ENCODE measurements around the gene KCNJ1.

Gene KCNJ1

GRCh38 chr11:128824191-128825049 lies 42.7 kb downstream of the KCNJ1 start:
- no peak for DNase-seq (ENCODE audit: low spot score)
- no peak for TF ChIP-seq CTCF (conservative IDR thresholded peaks at IDR 0.05; ENCODE audit: low read depth)
- ChIA-PET CTCF (no interaction called here), POLR2A (ENCODE audit: low non-redundant PET) (no interaction called here)
- no peak overlapping the region for H3K27ac ChIP-seq

GRCh38 chr11:128823753-128824152 lies 43.3 kb downstream of the KCNJ1 start:
- POLR2A ChIA-PET (ENCODE audit: low non-redundant PET), result no interaction called here
- no peak overlapping the region for H3K27ac ChIP-seq
- CTCF ChIA-PET, result no interaction called here
- TF ChIP-seq CTCF (conservative IDR thresholded peaks at IDR 0.05; ENCODE audit: low read depth), result no peak
- no peak for DNase-seq (ENCODE audit: low spot score)

DNA sequence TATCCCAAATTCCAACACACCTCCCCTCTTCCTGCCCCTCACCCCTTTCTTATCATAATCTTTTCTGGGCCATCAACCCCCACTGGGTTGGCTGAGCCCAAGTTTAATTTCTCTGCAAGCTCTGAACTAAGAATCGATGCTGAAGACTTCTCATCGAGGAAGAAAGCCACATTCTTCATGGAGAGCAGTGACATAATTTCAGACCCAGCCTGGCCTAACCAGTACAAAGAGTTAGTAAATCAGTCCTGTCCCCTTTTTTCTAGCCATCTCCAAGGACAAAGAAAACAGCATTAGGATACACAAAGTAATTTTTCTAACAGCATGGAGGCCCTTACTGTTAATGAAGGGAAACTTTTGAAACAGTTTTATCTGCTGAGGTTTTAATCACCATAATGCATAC lies 45.0 kb downstream of the KCNJ1 start:
- no peak for TF ChIP-seq CTCF (conservative IDR thresholded peaks at IDR 0.05; ENCODE audit: low read depth)
- H3K27ac ChIP-seq, result no peak overlapping the region
- CTCF ChIA-PET, result interaction anchor here (0.6 to 1.1 kb wide), 2 partner anchors 9 to 150 kb away, joined by 3 to 4 read pairs; no protein-coding TSS in a partner anchor
- POLR2A ChIA-PET (ENCODE audit: low non-redundant PET), result no interaction called here
- no peak for DNase-seq (ENCODE audit: low spot score)

DNA sequence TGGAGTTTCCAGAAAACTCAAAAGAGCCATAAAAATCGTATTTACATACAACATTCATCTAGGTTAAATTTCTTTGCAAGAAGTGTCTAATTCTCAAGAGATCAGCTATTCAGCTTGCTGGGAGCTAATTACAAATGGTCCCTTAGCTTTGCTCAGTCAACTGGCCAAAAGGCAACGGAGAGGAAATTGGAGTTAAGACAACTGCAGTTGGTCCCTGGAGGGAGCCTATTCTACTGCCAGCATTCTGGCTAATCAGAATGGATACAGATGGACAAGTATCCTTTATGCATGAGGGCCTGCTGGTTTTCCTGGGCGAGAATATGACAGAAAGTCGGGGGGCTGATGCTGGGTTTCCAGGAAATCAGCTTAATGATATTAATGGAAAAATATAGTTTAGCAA lies 45.5 kb downstream of the KCNJ1 start:
- TF ChIP-seq CTCF (conservative IDR thresholded peaks at IDR 0.05; ENCODE audit: low read depth), result no peak
- H3K27ac ChIP-seq, result no peak overlapping the region
- no peak for DNase-seq (ENCODE audit: low spot score)
- ChIA-PET CTCF (interaction anchor here (0.6 to 1.1 kb wide), 3 partner anchors 10 to 531 kb away, joined by 3 to 4 read pairs (median 4); no protein-coding TSS in a partner anchor), POLR2A (ENCODE audit: low non-redundant PET) (no interaction called here)

DNA sequence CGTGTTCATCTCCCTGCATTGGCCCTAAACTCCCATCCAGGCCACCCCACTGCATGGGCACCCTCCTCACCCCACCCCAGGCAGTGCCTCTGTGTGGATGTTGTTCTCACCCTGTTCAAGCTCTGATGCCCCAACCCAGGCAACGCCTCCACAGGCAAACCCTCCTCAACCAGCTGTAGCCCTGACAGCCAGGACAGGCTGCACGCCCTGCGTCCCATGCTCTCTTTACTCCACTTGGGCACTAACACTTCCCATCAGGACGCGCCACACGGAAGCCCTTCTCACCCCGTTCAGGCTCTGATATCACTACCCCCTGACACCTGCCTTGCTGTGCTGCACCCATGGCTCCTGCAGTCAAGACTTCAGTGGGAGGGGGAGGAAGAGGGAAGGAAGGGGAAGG lies 47.9 kb downstream of the KCNJ1 start:
- no peak for DNase-seq (ENCODE audit: low spot score)
- CTCF ChIA-PET, result no interaction called here
- TF ChIP-seq CTCF (conservative IDR thresholded peaks at IDR 0.05; ENCODE audit: low read depth), result no peak
- POLR2A ChIA-PET (ENCODE audit: low non-redundant PET), result no interaction called here
- H3K27ac ChIP-seq, result no peak overlapping the region

DNA sequence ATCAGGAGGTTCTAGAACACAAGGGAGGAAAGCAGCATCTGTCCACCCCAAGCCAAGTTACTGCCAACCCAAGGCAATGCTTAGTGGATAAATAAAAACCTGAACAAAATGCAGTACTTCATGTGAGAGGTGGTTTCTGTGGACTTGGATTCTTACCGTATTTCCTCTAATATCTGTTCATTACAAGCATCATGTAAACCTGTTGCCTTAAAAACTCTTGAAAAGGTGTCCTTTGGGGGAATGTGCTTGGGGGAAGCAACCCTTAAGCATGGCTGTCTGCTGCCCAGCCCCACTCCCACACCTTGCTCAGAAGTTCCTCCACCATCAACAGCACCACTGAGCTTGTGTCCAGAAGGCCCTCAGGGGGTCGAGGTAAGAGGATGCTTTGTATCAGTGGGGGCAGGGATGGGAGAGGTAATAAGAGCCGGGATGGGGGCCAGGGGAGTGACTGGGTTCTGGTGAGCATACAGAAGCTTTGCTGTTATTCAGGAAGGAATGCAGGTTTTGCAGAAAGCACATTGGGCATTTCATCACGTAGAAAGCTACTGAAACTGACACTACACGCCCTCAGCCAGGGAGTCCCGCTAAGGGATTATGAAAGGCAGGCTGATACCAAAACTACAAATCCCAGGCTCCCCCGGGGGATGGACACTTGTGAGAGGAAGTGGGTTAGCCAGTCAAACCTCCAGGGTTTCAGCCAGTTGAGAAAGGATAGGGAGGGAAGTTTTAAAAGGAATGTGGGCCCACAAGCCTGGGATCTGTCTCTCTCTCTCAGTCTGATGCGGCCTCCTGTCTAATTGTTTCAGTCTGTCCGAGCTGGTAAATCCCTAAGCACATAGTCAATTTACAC lies 52.0 kb downstream of the KCNJ1 start:
- POLR2A ChIA-PET (ENCODE audit: low non-redundant PET), result no interaction called here
- CTCF ChIA-PET, result interaction anchor here (0.5 to 0.6 kb wide), 2 partner anchors 15 to 167 kb away, joined by 3 read pairs; no protein-coding TSS in a partner anchor
- TF ChIP-seq CTCF (conservative IDR thresholded peaks at IDR 0.05; ENCODE audit: low read depth), result no peak

More for the DNA sequence above, 52.0 kb downstream of the KCNJ1 start:
- peak; percentile 24 for DNase-seq (ENCODE audit: low spot score)
- no peak overlapping the region for H3K27ac ChIP-seq

All from RWPE1 (cell line).